Activated CD4-positive, alpha-beta T cell treated with anti-CD3 and anti-CD28 coated beads, Interleukin-2, amount 50 U/mL, for 48 hours (primary cell): ENCODE measurements around the gene CGB7.

Source experiments
- DNase-seq, 2 experiments: peaks; one replicate each; pipeline ENCODE4 v3.0.0-alpha.2; 2020

Gene CGB7

GRCh38 chr19:49057636-49058234, at the start of gene CGB7:
CGB7 (minus strand) TSS chr19:49057749; CDS start chr19:49055375, 2,374 bp downstream.
- DNase-seq, result peak; percentile 62 to 72

- peak; percentile 75 to 77 for DNase-seq
Observed at GRCh38 chr19:49106648-49107135, 49.1 kb upstream of the CGB7 start.

GRCh38 chr19:49104229-49104864, 46.8 kb upstream of the CGB7 start:
- no peak for DNase-seq

GRCh38 chr19:49103331-49104085, 46.0 kb upstream of the CGB7 start:
- no peak for DNase-seq

- DNase-seq, result no peak
Observed at GRCh38 chr19:49102303-49102702, 44.8 kb upstream of the CGB7 start.

- DNase-seq, result no peak
Observed at GRCh38 chr19:49101160-49101559, 43.6 kb upstream of the CGB7 start.

GRCh38 chr19:49098795-49099194, 41.2 kb upstream of the CGB7 start:
- no peak for DNase-seq

GRCh38 chr19:49097453-49098288, 40.1 kb upstream of the CGB7 start:
- peak; percentile 66 to 76 for DNase-seq

- no peak for DNase-seq
Observed at GRCh38 chr19:49094505-49095482, 37.2 kb upstream of the CGB7 start.

- DNase-seq, result no peak
Observed at GRCh38 chr19:49092686-49093085, 35.1 kb upstream of the CGB7 start.

GRCh38 chr19:49091391-49092038, 34.0 kb upstream of the CGB7 start:
- no peak for DNase-seq

GRCh38 chr19:49086296-49086695, 28.7 kb upstream of the CGB7 start:
- DNase-seq, result no peak

- DNase-seq, result no peak
Observed at GRCh38 chr19:49085868-49086232, 28.3 kb upstream of the CGB7 start.

- peak; percentile 97 to 98 for DNase-seq
Observed at GRCh38 chr19:49085020-49085867, 27.7 kb upstream of the CGB7 start, which contains the start of gene SNRNP70. SNRNP70 (plus strand) TSS chr19:49085451; CDS start chr19:49086415, 964 bp downstream.

GRCh38 chr19:49084206-49085019, 26.9 kb upstream of the CGB7 start:
- no peak for DNase-seq

- DNase-seq, result no peak
Observed at GRCh38 chr19:49081273-49081672, 23.7 kb upstream of the CGB7 start.

- DNase-seq, result no peak
Observed at GRCh38 chr19:49080392-49080791, 22.8 kb upstream of the CGB7 start.

GRCh38 chr19:49074869-49075268, 17.3 kb upstream of the CGB7 start:
- peak; percentile 25 to 47 for DNase-seq
